ENCODE measurements around the gene SESN1. TPM values are rescaled to one million over a fixed set of nuclear protein-coding genes. Genes with fewer than 3 reads are reported as not detected.

Gene SESN1
- total RNA-seq, 1 experiment from 2014 or later, result 17.5 TPM

GRCh38 chr6:108953681-108954080, 141.0 kb downstream of the SESN1 start:
- Histone ChIP-seq H3K79me1 (ENCODE audit: insufficient read depth, low read depth, low read length, poor library complexity, severe bottlenecking) (no peaks in the 10 kb centered on the region), H3T11ph (ENCODE audit: low read length) (no peak overlapping the region), H3K27ac (ENCODE audit: insufficient read length, low read depth, low read length) (no peak overlapping the region), H2AK5ac (ENCODE audit: insufficient read length, low read length) (no peak overlapping the region), H3K27me3 (ENCODE audit: insufficient read depth, low read length) (no peaks in the 10 kb centered on the region), H4K20me1 (ENCODE audit: control insufficient read depth, insufficient read depth, insufficient read length) (no peaks in the 10 kb centered on the region), H3K4ac (ENCODE audit: low read depth, low read length) (no peak overlapping the region), H4K5ac (ENCODE audit: insufficient read length, low read depth, low read length) (no peak overlapping the region), H3K14ac (ENCODE audit: insufficient read depth, low read length) (no peak overlapping the region), H4K8ac (replicated peaks; ENCODE audit: insufficient read length, low read depth, low read length) (no peak overlapping the region), H3K56ac (ENCODE audit: insufficient read length, low read depth, low read length) (no peak overlapping the region), H2BK12ac (ENCODE audit: insufficient read length, low read depth, low read length) (no peak overlapping the region), H2BK5ac (ENCODE audit: insufficient read length, low read length) (no peak overlapping the region), H3K9me3 (ENCODE audit: control insufficient read depth, low read depth, low read length) (no peaks in the 10 kb centered on the region), H3K18ac (ENCODE audit: insufficient read length, low read depth, low read length) (no peak overlapping the region), H3K4me1 (ENCODE audit: insufficient read depth, low read length) (no peaks in the 10 kb centered on the region), H4K91ac (ENCODE audit: insufficient read length, low read depth, low read length) (no peak overlapping the region), H3K9ac (ENCODE audit: extremely low read depth, insufficient read length, low read length) (no peak overlapping the region), H3K23me2 (ENCODE audit: insufficient read length, low read depth, low read length, poor library complexity, severe bottlenecking) (no peaks in the 10 kb centered on the region), H2BK15ac (ENCODE audit: low read depth, low read length) (no peak overlapping the region), H2BK120ac (ENCODE audit: low read depth, low read length, poor library complexity, severe bottlenecking) (no peak overlapping the region), H3K4me2 (ENCODE audit: insufficient read depth, insufficient read length, low read length) (no peak overlapping the region), H3K23ac (ENCODE audit: insufficient read length, low read depth, low read length) (no peak overlapping the region), H3K79me2 (ENCODE audit: insufficient read depth, low read length) (no peaks in the 10 kb centered on the region), H2AFZ (ENCODE audit: low read length) (no peak overlapping the region), H2BK20ac (ENCODE audit: low read depth, low read length, poor library complexity, severe bottlenecking) (no peak overlapping the region)
- H3K36me3 Mint-ChIP-seq (ENCODE audit: insufficient read depth in 1 of 3, low read depth in 3 of 3), result no peaks in the 10 kb centered on the region
- no peak for DNase-seq
- H3K4me3 Mint-ChIP-seq, result no peak overlapping the region
- H3K9me3 Mint-ChIP-seq, result no peaks in the 10 kb centered on the region
- no peaks in the 10 kb centered on the region for H3K4me1 Mint-ChIP-seq
- TF ChIP-seq CTCF (conservative IDR thresholded peaks at IDR 0.05), result no peak
- H3K27ac Mint-ChIP-seq, result no peak overlapping the region; a peak in 1 of 7 replicates
- no peaks in the 10 kb centered on the region; the same call in 1 of the 2 replicates for H3K27me3 Mint-ChIP-seq (ENCODE audit: low read depth)

All from H9 (cell line).